Parathyroid adenoma (tissue), 2 donors: ENCODE data around the gene ZP1.

Experiments used
- H2AFZ ChIP-seq: fragments of 300-600 bp; sonication (generic); one replicate; pipeline ENCODE4 v1.7.0; 2017; ENCODE audit warnings: antibody characterized with exemption, mild to moderate bottlenecking
- H3K27ac ChIP-seq: fragments of 300-600 bp; sonication (generic); one replicate; pipeline ENCODE4 v1.7.0; 2017
- H3K27me3 ChIP-seq: fragments of 300-600 bp; sonication (generic); one replicate; pipeline ENCODE4 v1.7.0; 2017; ENCODE audit warnings: low read length; ENCODE audit not compliant: control insufficient read depth, insufficient read depth
- H3K36me3 ChIP-seq: fragments of 300-600 bp; sonication (generic); one replicate; pipeline ENCODE4 v1.7.0; 2017; ENCODE audit warnings: low read length; ENCODE audit not compliant: control insufficient read depth, insufficient read depth
- H3K4me1 ChIP-seq: fragments of 300-600 bp; sonication (generic); one replicate; pipeline ENCODE4 v1.7.0; 2017; ENCODE audit warnings: control low read depth
- H3K4me2 ChIP-seq: fragments of 300-600 bp; sonication (generic); one replicate; pipeline ENCODE4 v1.7.0; 2017; ENCODE audit warnings: low read length
- H3K4me3 ChIP-seq: fragments of 300-600 bp; sonication (generic); one replicate; pipeline ENCODE4 v1.7.0; 2017; ENCODE audit warnings: low read depth, low read length
- H3K79me2 ChIP-seq: fragments of 300-600 bp; sonication (generic); one replicate; pipeline ENCODE4 v1.7.0; 2017; ENCODE audit warnings: control low read depth
- H3K9ac ChIP-seq: fragments of 300-600 bp; sonication (generic); one replicate; pipeline ENCODE4 v1.7.0; 2017; ENCODE audit warnings: mild to moderate bottlenecking
- H3K9me3 ChIP-seq: fragments of 300-600 bp; sonication (generic); one replicate; pipeline ENCODE4 v1.7.0; 2017; ENCODE audit warnings: low read length; ENCODE audit not compliant: control insufficient read depth
- CTCF ChIP-seq: fragments of 300-600 bp; sonication (generic); IDR thresholded peaks from one replicate; pipeline ENCODE4 v1.7.0; 2017; ENCODE audit warnings: antibody characterized with exemption, mild to moderate bottlenecking
- donor health status: primary hyperparathyroidism.

The ZP1 gene

GRCh38 chr11:60834742-60835533 lies 32.4 kb upstream of the ZP1 start:
- H3K27ac ChIP-seq = peak overlapping the region; percentile 100
- no peaks in the 10 kb centered on the region for H3K27me3 ChIP-seq
- H3K4me3 ChIP-seq = no peak overlapping the region
- H3K4me2 ChIP-seq = no peak overlapping the region
- peaks cover 78% of the 10 kb centered on the region for H3K4me1 ChIP-seq
- H3K9me3 ChIP-seq = no peaks in the 10 kb centered on the region
- no peak for TF ChIP-seq CTCF
- H3K79me2 ChIP-seq = no peaks in the 10 kb centered on the region
- H2AFZ ChIP-seq = no peak overlapping the region
- H3K9ac ChIP-seq = peak overlapping the region; percentile 37
- peaks cover 2% of the 10 kb centered on the region for H3K36me3 ChIP-seq

- Histone ChIP-seq H3K4me2 (no peak overlapping the region), H3K27ac (peak overlapping the region; percentile 100), H3K27me3 (no peaks in the 10 kb centered on the region), H3K4me1 (peaks cover 81% of the 10 kb centered on the region), H2AFZ (no peak overlapping the region), H3K36me3 (peaks cover 2% of the 10 kb centered on the region), H3K79me2 (no peaks in the 10 kb centered on the region), H3K4me3 (no peak overlapping the region), H3K9ac (no peak overlapping the region), H3K9me3 (no peaks in the 10 kb centered on the region)
- no peak for TF ChIP-seq CTCF
Measured at GRCh38 chr11:60835534-60835846, 31.9 kb upstream of the ZP1 start.

GRCh38 chr11:60836866-60837515 lies 30.4 kb upstream of the ZP1 start:
- H3K27me3 ChIP-seq = no peaks in the 10 kb centered on the region
- no peak overlapping the region for H3K9ac ChIP-seq

GRCh38 chr11:60838132-60838531 lies 29.2 kb upstream of the ZP1 start:
- H3K27me3 ChIP-seq = no peaks in the 10 kb centered on the region
- peak overlapping the region; percentile 100 for H3K27ac ChIP-seq
- peak overlapping the region; percentile 37 for H3K4me3 ChIP-seq
- no peaks in the 10 kb centered on the region for H3K9me3 ChIP-seq
- peak overlapping the region; percentile 44 for H3K4me2 ChIP-seq
- peak; percentile 49 for TF ChIP-seq CTCF
- H3K79me2 ChIP-seq = peaks cover 10% of the 10 kb centered on the region
- no peak overlapping the region for H2AFZ ChIP-seq
- peaks cover 6% of the 10 kb centered on the region for H3K36me3 ChIP-seq
- peaks cover 69% of the 10 kb centered on the region for H3K4me1 ChIP-seq
- peak overlapping the region; percentile 46 for H3K9ac ChIP-seq

More at GRCh38 chr11:60836866-60837515, 30.4 kb upstream of the ZP1 start:
- Histone ChIP-seq H3K79me2 (no peaks in the 10 kb centered on the region), H3K27ac (peak overlapping the region; percentile 100), H3K4me2 (no peak overlapping the region), H3K36me3 (peaks cover 2% of the 10 kb centered on the region), H2AFZ (no peak overlapping the region), H3K4me3 (no peak overlapping the region), H3K9me3 (no peaks in the 10 kb centered on the region), H3K4me1 (peaks cover 77% of the 10 kb centered on the region)
- TF ChIP-seq CTCF = no peak
